ENCODE measurements around the gene LRRC74A. TPM values are rescaled to one million over a fixed set of nuclear protein-coding genes. Genes with fewer than 3 reads are reported as not detected.

LRRC74A gene
- total RNA-seq, 1 experiment from 2014 or later: not detected

DNA sequence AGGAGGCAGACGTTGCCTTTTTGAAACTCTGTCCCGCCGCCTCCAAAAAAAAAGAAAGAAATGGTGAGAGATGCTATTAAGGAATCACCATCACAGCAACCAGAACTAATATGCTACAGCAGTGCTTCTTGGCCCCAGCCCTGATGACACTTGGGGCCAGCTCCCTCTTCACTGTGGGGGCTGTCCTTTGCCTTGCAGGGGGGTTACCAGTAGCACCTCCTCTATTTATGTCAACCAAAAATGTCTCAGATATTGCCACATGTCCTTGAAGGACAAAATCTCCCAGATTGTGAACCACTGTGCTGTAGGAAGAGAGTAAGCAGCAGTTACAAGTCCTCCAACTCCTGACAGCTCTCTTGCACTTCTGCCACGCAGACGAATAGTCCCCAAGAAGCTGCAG is 76.4 kb downstream of the LRRC74A start:
- H2AK5ac ChIP-seq (ENCODE audit: insufficient read length, low read length): no peak overlapping the region
- H2BK5ac ChIP-seq (ENCODE audit: insufficient read length, low read length): no peak overlapping the region
- no peak overlapping the region for H2BK20ac ChIP-seq (ENCODE audit: low read depth, low read length, poor library complexity, severe bottlenecking)
- no peak overlapping the region for H3K4me2 ChIP-seq (ENCODE audit: insufficient read depth, insufficient read length, low read length)
- no peak overlapping the region for H2AFZ ChIP-seq (ENCODE audit: low read length)
- H2BK120ac ChIP-seq (ENCODE audit: low read depth, low read length, poor library complexity, severe bottlenecking): no peak overlapping the region
- no peaks in the 10 kb centered on the region for H3K9me3 ChIP-seq (ENCODE audit: control insufficient read depth, low read depth, low read length)
- H3K27me3 ChIP-seq (ENCODE audit: insufficient read depth, low read length): no peaks in the 10 kb centered on the region
- H3K56ac ChIP-seq (ENCODE audit: insufficient read length, low read depth, low read length): no peak overlapping the region
- H3K4ac ChIP-seq (ENCODE audit: low read depth, low read length): no peak overlapping the region
- Mint-ChIP-seq H3K4me1 (peaks cover 17 to 18% of the 10 kb centered on the region in 2 experiments), H3K27ac (no peak overlapping the region), H3K27me3 (ENCODE audit: low read depth) (peaks cover 6% of the 10 kb centered on the region), H3K36me3 (ENCODE audit: insufficient read depth in 1 of 3, low read depth in 3 of 3) (peaks cover 3 to 8% (median 5%) of the 10 kb centered on the region in 3 experiments; a peak in 6 of 7 replicates), H3K4me3 (no peak overlapping the region), H3K9me3 (peaks cover 19 to 23% of the 10 kb centered on the region in 2 experiments)
- no peak overlapping the region for H2BK12ac ChIP-seq (ENCODE audit: insufficient read length, low read depth, low read length)
- no peaks in the 10 kb centered on the region for H3K79me2 ChIP-seq (ENCODE audit: insufficient read depth, low read length)
- H3K23me2 ChIP-seq (ENCODE audit: insufficient read length, low read depth, low read length, poor library complexity, severe bottlenecking): peaks cover 3% of the 10 kb centered on the region
- H3K14ac ChIP-seq (ENCODE audit: insufficient read depth, low read length): no peak overlapping the region
- no peaks in the 10 kb centered on the region for H4K20me1 ChIP-seq (ENCODE audit: control insufficient read depth, insufficient read depth, insufficient read length)
- no peak overlapping the region for H2BK15ac ChIP-seq (ENCODE audit: low read depth, low read length)
- no peak overlapping the region for H3K23ac ChIP-seq (ENCODE audit: insufficient read length, low read depth, low read length)
- DNase-seq: no peak
- H4K5ac ChIP-seq (ENCODE audit: insufficient read length, low read depth, low read length): no peak overlapping the region
- H4K91ac ChIP-seq (ENCODE audit: insufficient read length, low read depth, low read length): no peak overlapping the region
- H3K9ac ChIP-seq (ENCODE audit: extremely low read depth, insufficient read length, low read length): no peak overlapping the region
- H3K18ac ChIP-seq (ENCODE audit: insufficient read length, low read depth, low read length): no peak overlapping the region
- TF ChIP-seq, protein P1, sequence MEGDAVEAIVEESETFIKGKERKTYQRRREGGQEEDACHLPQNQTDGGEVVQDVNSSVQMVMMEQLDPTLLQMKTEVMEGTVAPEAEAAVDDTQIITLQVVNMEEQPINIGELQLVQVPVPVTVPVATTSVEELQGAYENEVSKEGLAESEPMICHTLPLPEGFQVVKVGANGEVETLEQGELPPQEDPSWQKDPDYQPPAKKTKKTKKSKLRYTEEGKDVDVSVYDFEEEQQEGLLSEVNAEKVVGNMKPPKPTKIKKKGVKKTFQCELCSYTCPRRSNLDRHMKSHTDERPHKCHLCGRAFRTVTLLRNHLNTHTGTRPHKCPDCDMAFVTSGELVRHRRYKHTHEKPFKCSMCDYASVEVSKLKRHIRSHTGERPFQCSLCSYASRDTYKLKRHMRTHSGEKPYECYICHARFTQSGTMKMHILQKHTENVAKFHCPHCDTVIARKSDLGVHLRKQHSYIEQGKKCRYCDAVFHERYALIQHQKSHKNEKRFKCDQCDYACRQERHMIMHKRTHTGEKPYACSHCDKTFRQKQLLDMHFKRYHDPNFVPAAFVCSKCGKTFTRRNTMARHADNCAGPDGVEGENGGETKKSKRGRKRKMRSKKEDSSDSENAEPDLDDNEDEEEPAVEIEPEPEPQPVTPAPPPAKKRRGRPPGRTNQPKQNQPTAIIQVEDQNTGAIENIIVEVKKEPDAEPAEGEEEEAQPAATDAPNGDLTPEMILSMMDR (conservative IDR thresholded peaks at IDR 0.05): no peak
- no peaks in the 10 kb centered on the region for H3K79me1 ChIP-seq (ENCODE audit: insufficient read depth, low read depth, low read length, poor library complexity, severe bottlenecking)
- H3K27ac ChIP-seq (ENCODE audit: insufficient read length, low read depth, low read length): no peak overlapping the region
- no peaks in the 10 kb centered on the region for H3K4me1 ChIP-seq (ENCODE audit: insufficient read depth, low read length)
- no CpG with 5 or more reads among the region's 5 CpGs for WGBS (ENCODE audit: extremely low coverage, insufficient read length, low lambda C conversion rate)
- no peak overlapping the region for H4K8ac ChIP-seq (replicated peaks; ENCODE audit: insufficient read length, low read depth, low read length)
- no peak overlapping the region for H3T11ph ChIP-seq (ENCODE audit: low read length)

Data from H9 (cell line).